Superior temporal gyrus (tissue), 1 donor: Measurements from ENCODE around the gene SLC8A1.

Experiments
- DNase-seq: peaks from one replicate; pipeline ENCODE4 v3.0.0-alpha.2; 2016; ENCODE audit errors: extremely low spot score

SLC8A1 gene

GRCh38 chr2:40421631-40422297 is 30.1 kb downstream of the SLC8A1 start:
- no peak for DNase-seq

- DNase-seq, result no peak
Measured at GRCh38 chr2:40420478-40420877, 31.4 kb downstream of the SLC8A1 start.

- DNase-seq, result no peak
Measured at GRCh38 chr2:40419364-40419762, 32.5 kb downstream of the SLC8A1 start.

GRCh38 chr2:40418614-40419363 is 33.1 kb downstream of the SLC8A1 start:
- no peak for DNase-seq

DNA sequence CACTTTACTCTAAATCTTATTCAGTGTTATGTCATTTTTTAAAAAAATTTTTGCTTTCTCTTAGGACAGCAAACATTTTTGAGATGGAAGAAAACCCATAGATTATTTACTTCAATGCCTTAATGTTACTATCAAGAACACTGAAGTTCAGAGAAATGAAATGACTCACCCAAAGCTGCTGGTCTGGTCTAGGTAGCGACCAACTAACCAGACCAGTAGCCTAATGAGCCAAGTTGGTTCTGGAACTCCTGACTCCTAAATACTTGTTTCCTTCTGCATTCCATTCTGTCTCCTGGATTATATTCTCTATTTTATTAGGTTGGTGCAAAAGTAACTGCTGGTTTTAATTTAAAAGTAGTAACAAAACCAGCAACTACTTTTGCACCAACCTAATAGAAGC is 35.4 kb downstream of the SLC8A1 start:
- DNase-seq, result no peak

DNA sequence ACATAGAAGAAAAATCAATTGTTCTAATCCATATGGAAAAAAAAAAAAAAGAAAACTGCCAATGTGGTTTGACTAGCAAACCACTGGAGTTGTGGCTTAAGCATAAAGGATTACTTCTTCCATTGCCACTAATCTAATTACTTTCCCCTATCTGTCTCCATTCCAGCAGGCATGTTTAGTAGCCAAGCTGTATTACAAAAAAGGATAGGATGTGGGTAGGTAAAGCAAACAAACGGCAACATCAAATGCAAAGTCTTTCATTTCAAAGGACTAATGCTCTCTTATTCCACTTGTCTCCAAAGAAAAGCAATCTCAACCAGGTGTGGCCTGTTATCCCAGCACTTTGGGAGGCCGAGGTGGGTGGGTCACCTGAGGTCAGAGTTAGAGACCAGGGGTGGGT is 36.5 kb downstream of the SLC8A1 start:
- no peak for DNase-seq

DNA sequence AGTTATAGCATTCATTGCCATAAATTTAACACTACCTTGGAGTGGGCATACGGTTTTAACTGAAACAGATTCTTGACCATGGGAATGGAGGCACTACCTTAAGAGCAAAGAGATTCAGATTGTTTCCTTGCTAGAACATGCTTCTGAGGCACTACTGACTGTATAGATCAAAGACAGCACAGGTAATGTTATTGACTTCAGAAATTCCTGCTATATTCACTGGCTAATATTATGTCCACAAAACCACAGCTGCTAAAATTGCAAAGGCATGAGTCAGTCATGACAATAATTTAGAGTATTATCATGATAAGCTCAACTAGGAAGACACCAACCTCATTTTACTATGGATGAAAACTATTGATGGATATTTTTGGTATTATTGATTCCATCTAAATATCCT is 39.4 kb downstream of the SLC8A1 start:
- DNase-seq, result no peak

DNA sequence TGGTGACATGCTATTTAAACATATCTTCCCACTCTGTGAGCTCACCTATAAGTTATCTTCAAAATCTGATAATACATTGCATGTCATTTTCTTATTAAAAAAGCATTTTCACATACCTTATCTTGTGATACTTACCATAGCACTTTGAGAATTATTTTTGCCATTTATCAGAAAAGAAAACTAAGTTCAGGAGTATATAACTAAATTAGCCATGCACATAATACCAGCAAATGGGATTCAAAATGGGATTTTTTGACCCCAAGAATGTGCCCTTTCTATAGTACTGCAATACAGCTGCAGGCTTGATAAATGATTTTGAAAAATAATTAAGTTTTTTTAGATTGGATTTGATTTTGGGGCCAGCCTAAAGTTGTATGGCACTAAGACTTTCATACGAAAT is 41.2 kb downstream of the SLC8A1 start:
- no peak for DNase-seq

DNA sequence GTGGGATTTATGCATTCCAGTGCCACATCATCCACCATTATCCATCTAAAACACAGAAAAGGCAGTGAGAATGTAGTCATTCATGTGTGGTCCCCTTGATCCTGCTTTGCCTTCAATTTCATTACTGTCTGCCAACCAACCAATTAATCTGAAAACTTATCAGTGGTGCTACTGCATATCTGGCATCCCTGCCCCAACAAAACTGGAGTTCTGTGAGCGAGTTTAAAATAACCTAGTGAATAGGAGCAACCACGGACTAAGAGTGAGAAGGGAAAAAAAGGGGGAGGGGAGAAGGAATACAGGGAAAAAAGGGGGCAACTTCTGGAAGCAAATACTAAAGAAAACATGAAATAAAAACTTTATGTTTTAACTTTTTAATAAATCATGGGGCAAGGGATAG is 42.2 kb downstream of the SLC8A1 start:
- DNase-seq, result no peak

DNA sequence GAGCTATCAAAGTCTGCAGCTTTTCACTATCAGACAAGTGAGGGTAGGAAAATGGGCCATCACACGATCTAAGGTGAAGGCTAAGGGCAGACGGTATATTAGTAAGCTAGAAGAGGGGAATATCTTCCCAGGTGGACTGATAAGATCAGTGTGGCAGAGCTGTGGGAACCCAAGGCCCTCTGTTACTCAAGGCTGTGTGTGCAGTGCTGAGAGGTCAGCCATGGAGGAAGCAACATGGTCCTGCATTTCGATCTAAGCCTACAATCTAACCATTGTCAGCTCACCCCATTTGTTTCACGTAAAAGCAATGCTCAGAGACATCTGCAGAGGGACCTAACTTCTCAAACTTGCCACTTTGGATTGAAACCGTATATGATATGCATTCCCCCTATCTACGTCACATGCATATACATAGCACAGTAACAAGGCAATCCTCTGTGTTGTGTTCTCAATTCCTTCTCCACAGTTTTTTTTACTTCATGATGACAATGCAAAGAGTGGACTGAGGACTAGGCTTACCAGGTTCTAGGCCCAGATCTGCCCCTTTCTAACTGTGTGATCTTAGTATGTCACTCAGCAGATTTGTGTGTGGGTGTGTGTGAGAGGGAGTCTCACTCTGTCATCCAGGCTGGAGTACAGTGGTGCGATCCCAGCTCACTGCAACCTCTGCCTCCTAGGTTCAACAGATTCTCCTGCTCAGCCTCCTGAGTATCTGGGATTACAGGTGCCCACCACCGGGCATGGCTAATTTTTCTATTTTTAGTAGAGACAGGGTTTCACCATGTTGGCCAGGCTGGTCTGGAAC is 45.2 kb downstream of the SLC8A1 start:
- DNase-seq, result no peak

DNA sequence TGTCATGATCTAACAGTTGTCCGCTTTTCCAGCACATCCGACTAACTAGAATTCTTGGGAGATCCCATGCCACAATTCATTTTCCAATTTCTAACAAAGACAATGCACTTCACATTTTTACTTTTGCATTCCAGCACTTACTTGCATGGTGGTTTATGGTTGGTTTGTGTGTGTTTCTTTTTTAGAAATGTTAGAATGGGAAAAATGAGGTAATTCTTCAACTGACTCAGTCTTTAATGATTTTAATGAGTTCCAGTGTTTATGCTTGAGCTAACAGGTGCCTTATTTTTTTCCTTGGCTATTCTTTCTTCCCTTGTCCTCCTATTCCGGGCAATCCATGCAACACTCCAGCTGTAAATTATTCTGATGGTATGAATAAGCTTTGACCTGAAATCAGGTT is 46.4 kb downstream of the SLC8A1 start:
- DNase-seq, result no peak

- DNase-seq, result no peak
Measured at GRCh38 chr2:40404517-40404916, 47.4 kb downstream of the SLC8A1 start.

DNA sequence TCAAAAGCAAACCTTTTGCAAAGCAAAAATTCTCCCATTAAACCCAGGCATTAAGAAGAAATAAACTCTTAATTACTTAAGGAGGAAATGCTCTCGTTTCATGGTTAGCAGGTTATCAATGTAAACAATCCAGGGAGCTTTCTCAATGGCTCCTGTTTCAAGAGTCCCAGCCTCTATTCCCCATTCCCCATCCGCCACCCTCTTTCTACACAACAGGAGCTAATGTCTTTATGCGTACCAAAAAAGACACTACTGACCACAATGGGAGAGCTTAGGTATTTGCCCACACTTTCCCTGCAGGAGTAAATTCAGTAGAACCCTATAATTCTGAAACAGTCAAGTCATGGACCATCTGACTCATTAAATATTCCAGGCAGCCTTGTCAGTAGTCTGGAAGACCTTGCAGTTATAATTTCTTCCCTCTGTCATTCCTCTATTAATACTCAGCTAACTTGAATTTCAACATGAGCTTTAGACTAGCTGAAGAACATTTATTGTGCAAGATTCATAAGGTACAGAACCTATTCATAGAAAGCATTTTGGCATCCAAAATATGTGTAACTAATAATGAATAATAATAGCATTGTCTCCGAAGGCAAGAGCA is 48.6 kb downstream of the SLC8A1 start:
- DNase-seq, result no peak

- DNase-seq, result no peak
Measured at GRCh38 chr2:40401896-40402295, 50.0 kb downstream of the SLC8A1 start.

- no peak for DNase-seq
Measured at GRCh38 chr2:40400336-40400953, 51.4 kb downstream of the SLC8A1 start.

- no peak for DNase-seq
Measured at GRCh38 chr2:40397765-40398164, 54.1 kb downstream of the SLC8A1 start.

GRCh38 chr2:40396124-40396523 is 55.8 kb downstream of the SLC8A1 start:
- no peak for DNase-seq

DNA sequence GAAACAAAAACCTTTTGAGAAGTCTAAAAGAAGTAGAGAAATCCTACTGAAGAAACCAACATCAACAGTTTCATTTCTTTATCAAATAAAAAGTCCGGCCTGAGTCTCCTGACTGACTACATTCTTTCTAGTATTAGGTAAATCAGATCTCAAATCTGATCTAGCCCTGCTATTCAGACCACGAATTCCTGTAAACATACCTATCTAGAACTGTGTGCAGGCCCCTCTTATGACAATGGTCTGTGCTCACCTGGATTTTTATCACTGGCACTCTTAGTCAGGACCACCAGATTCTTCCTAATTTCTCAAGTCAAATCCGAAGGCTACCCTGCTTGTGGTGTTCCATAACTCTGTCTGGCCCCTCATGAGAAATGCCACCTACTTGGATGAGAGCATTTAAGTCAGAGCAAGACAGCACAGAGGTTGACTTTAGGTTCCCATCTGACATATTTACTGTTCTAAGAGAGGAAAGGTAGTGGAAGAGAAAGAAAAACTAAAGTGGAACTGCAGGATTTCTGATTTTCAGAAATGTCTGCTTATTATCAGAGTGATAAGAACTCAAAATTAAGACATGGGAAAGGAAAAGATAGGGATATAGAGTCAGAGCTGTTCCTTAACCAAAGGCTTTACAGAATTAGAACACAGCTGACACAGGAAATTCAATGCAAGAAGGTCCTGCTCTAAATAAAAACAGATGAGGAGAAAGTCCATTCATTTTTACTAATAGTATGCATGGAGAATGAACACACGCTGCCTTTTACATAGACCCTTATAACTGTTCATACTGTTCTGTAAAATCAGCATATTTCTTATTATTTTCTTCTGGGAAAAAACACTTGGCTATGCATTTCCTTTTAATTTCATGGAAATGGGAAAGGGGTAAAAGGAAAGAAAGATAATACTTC is 56.5 kb downstream of the SLC8A1 start:
- no peak for DNase-seq

GRCh38 chr2:40394597-40394996 is 57.3 kb downstream of the SLC8A1 start:
- DNase-seq, result no peak

GRCh38 chr2:40394031-40394430 is 57.9 kb downstream of the SLC8A1 start:
- no peak for DNase-seq

DNA sequence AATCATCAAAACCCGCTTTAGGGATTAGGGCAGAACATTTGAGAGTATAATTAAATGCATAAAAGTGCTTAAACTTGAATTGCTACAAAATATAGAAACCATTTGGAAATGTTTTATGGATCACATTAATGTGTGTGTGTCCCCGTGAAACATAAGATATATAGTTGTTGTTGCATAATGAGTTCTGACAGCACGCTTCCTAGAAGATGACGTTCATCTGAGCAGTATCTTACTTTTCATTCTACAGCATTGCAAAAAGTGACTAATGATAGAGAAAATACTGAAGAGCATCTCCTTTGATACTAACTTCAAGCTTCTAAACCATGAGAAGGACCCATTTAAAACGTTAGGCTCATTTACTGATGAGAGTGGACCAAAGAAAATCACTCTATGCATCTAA is 63.7 kb downstream of the SLC8A1 start:
- no peak for DNase-seq
